ENCODE measurements around the gene SHQ1. TPM values are rescaled to one million over a fixed set of nuclear protein-coding genes. Genes with fewer than 3 reads are reported as not detected.

The SHQ1 gene
- total RNA-seq, 1 experiment from 2014 or later, result 27.6 TPM

- no peak for TF ChIP-seq TCF7L2 (IDR thresholded peaks at IDR 0.05; ENCODE audit: borderline replicate concordance, extremely low read depth, insufficient read depth, insufficient read length)
- no peak for TF ChIP-seq FOSL1 (IDR thresholded peaks at IDR 0.05; ENCODE audit: low read depth)
- TF ChIP-seq EGR1 (IDR thresholded peaks at IDR 0.05; ENCODE audit: low read depth), result no peak
- TF ChIP-seq JUND (IDR thresholded peaks at IDR 0.05), result no peak
- no peak for TF ChIP-seq ATF3 (IDR thresholded peaks at IDR 0.05)
These were observed 93.7 kb downstream of the SHQ1 start (continued) for GRCh38 chr3:72754582-72754981.

- intact Hi-C loops (cut with micrococcal nuclease), result no loop called here
- H3K9ac ChIP-seq (ENCODE audit: low read length), result no peak overlapping the region
- H2AFZ ChIP-seq (ENCODE audit: low read depth, low read length, poor library complexity, severe bottlenecking), result no peak overlapping the region
- RAD21 ChIA-PET (ENCODE audit: low non-redundant PET in 1 of 2, low total read pairs in 2 of 2, uncharacterized antibody in 2 of 2, unreplicated experiment in 2 of 2), result no interaction called here
- H3K4me3 ChIP-seq (replicated peaks in 1 of 2; ENCODE audit: low read depth in 1 of 2, low read length in 2 of 2), result no peak overlapping the region
- POLR2A ChIA-PET, result interaction anchor here (0.6 kb wide), 1 partner anchor 50 kb away, joined by 3 read pairs; no protein-coding TSS in a partner anchor
- H4K20me1 ChIP-seq (ENCODE audit: insufficient read depth), result no peaks in the 10 kb centered on the region
- H3K9me2 ChIP-seq (ENCODE audit: insufficient read depth), result no peaks in the 10 kb centered on the region
- H3K4me1 ChIP-seq (ENCODE audit: control insufficient read depth in 1 of 2, insufficient read depth in 2 of 2, low read length in 2 of 2), result no peaks in the 10 kb centered on the region
- no peak for ATAC-seq
- no peak for TF ChIP-seq SP1 (IDR thresholded peaks at IDR 0.05; ENCODE audit: low read depth)
- TF ChIP-seq CEBPB (IDR thresholded peaks at IDR 0.05; ENCODE audit: low read depth), result no peak
- no peak for TF ChIP-seq JUND (IDR thresholded peaks at IDR 0.05)
- no peak for TF ChIP-seq ELF1 (IDR thresholded peaks at IDR 0.05; ENCODE audit: borderline replicate concordance, low read depth)
- TF ChIP-seq ATF3 (IDR thresholded peaks at IDR 0.05), result no peak
- no peak for TF ChIP-seq RAD21 (IDR thresholded peaks at IDR 0.05; ENCODE audit: low read depth)
- no peak for TF ChIP-seq CTCF (IDR thresholded peaks at IDR 0.05 in 2 of 3, conservative IDR thresholded peaks at IDR 0.05 in 1 of 3; ENCODE audit: borderline replicate concordance in 1 of 3, insufficient read depth in 1 of 3, low read depth in 2 of 3, low read length in 2 of 3)
- no peak for TF ChIP-seq FOSL1 (IDR thresholded peaks at IDR 0.05; ENCODE audit: low read depth)
- no peak for TF ChIP-seq CBX3 (IDR thresholded peaks at IDR 0.05; ENCODE audit: low read depth)
- no peak for TF ChIP-seq REST (IDR thresholded peaks at IDR 0.05; ENCODE audit: low read depth)
- no peak for TF ChIP-seq TCF7L2 (IDR thresholded peaks at IDR 0.05; ENCODE audit: borderline replicate concordance, extremely low read depth, insufficient read depth, insufficient read length)
- no peak for TF ChIP-seq YY1 (IDR thresholded peaks at IDR 0.05; ENCODE audit: extremely low read depth, insufficient replicate concordance, low read depth, low read length)
- no peak for TF ChIP-seq POLR2AphosphoS5 (IDR thresholded peaks at IDR 0.05; ENCODE audit: low read depth, low read length)
- no peak for TF ChIP-seq EGR1 (IDR thresholded peaks at IDR 0.05; ENCODE audit: low read depth)
- H3K36me3 ChIP-seq (ENCODE audit: control insufficient read depth in 1 of 2, insufficient read depth in 2 of 2, low read length in 2 of 2), result no peaks in the 10 kb centered on the region
- DNase-seq (ENCODE audit: low read depth, low spot score), result no peak
- no TSS peak for BruUV-seq (replicated peaks)
- no peaks in the 10 kb centered on the region for H3K9me3 ChIP-seq (ENCODE audit: control insufficient read depth in 1 of 2, insufficient read depth in 1 of 2, low read depth in 1 of 2, low read length in 2 of 2)
- no peak overlapping the region for H3K4me2 ChIP-seq (ENCODE audit: low read length)
- no peaks in the 10 kb centered on the region for H3K27me3 ChIP-seq (ENCODE audit: insufficient read depth, low read length)
- no peaks in the 10 kb centered on the region for H3K79me2 ChIP-seq (ENCODE audit: insufficient read depth, low read length)
- CTCF ChIA-PET, result no interaction called here
- no peak overlapping the region for H3K27ac ChIP-seq (ENCODE audit: low read depth, low read length)
These were observed 94.8 kb downstream of the SHQ1 start for GRCh38 chr3:72753495-72753894.

Data from HCT116 (cell line).